Hematopoietic multipotent progenitor cell treated with erythropoietin and hydrocortisone succinate and interleukin-3 and kit ligand, for 15 days (in vitro differentiated cells): ENCODE results near the gene SPECC1.
"Not testable (repeated sequence)": the region's sequence is repeated elsewhere in the genome, so short reads cannot be mapped to it uniquely, and the experiment has no call there.

Experiments used
- DNase-seq: peaks from one replicate; pipeline ENCODE4 v3.0.0-alpha.2; 2015; ENCODE audit warnings: low spot score

Gene SPECC1

DNA sequence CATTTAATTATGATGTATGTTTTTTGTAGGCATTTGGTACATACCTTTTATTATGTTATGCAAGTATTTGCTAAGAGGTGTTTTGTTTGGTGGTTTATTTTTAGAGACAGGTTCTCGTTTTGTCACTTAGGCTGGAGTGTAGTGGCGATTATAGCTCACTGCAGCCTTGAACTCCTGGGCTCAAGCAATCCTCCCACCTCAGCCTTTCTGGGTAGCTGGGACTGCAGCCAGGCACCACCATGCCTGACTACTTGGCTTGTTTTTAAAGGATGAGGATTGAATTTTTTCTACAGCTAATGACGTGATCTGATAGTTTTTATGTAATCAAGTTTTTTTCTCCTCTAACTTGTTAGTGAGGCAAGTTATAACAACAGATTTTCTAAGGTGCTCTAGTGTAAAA, 199.6 kb downstream of the SPECC1 start:
- no peak for DNase-seq

DNA sequence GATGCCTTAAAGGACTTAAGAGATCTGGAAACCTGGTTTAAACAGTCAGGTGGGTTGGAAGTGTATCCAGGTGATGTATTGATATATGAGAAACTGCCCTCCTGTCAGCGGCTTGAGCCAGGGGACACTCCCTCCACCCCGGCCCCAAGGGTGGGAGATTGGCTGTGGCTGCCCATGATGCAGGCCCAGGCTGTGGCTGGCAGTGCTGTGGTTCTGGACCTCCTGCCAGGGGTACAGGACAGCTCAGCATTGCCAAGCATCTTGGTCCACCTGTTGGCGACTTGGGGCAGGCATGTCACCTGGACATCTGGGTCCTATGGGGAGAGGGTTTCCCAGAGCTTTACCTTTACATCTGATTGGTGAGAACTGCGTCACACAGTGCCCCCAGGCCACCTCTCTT, 201.0 kb downstream of the SPECC1 start:
- no peak for DNase-seq

DNA sequence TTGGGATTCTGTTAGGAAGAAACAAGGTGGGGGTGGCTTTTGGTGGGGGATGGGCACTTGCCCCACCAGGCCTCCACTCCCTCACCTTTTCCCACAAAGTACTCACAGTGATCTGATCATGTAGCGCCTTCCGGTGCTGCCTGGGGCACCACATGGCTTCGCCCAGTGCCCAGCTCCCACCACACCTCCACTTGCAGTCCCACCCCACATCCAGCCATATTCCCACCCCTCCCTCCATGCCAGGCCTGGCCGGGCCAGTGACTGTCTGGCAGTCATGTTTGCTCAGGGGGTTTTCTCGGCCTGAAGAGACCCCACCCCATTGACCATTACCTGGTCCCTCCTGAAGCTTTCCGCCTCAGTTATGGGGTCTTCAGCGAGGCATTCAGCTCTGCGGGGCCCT, 201.5 kb downstream of the SPECC1 start:
- DNase-seq, result no peak

DNA sequence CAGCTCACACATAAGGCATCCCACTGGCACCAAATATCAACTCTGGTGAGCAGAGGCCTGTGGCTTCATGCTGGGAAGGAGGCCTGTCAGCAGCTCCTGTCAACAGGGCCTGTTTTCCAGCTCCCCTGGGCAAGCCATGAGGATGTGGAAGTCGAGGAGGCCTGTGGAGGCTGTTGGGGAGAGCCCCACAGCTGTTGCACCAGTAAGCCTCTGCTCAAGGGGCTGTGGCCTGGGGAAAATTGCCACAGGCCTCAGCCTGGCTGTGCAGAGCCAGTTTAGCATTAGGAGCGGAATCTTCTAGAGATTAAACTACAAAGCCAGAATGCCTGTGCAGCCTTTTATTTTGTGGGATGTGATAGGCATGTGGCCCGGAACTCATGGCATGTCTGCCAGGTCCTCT, 202.1 kb downstream of the SPECC1 start:
- DNase-seq, result no peak

DNA sequence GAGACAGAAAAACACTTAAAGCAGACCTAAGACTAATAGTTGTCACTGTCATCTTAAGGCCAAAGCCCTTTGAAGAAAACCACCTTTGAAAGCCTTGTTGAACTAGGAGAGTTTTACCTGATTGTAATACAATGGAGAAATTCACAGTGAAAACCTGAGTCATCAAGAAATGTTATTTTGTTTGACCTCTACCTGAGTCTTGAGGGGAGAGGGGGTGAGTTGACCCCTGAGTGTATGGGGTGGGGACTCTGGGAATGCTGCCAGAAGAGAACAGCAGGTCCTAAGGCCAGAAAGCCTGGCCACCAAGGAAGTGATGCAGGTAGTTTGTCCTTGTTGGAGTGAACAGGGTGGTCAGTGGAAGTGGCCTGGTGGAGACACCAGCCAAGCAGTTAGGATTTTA, 204.3 kb downstream of the SPECC1 start:
- no peak for DNase-seq

DNA sequence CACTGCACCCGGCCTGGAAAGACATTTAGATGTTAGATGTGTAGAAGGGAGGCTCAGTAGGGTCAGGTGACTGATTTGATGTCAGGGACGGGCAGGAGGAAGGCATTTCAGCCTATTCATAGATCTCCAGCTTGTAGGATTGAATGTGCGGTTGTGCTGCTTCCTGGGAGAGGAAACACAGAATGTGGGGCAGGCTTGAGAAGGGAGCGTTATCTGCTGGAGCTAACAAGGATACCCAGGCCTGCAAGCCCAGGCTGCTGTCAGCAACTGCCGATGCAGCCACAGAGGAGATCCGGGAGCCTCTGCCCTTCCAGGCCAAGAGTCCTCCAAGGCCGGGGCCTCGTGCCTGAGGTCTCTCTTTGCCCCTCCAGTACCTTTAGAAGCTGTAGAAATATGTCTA, 205.6 kb downstream of the SPECC1 start:
- no peak for DNase-seq

DNA sequence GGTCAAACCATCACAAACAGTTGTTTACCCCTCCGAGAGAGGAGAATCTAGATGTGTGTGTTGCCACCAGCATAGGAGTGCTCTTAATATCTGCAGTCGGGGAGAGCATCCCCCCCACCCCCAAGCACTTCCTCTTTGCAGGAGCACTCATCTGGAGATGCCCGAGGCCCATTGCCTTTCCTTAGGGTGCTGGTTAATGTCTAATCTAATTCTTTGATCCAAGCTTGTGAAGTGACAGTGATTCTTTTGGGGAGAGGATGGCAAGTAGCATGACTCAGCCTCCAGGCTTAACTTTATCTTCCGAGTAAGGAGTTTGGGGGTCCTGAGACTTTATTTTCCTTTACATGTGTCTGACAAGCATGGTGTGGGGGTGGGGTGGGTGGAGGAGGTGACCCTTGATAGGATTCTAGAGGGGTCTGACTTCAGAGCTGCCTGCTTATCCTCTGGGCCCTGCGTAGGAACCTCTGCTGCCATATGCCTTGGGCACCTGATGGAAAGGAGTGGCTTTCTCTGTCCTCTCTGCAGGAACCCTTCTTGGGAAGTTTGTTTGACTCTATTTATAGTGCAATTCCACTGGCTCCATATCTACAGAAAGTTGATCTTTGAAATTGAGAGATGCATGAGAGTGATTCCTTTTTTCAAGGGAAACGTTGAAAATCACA, 207.1 kb downstream of the SPECC1 start:
- no peak for DNase-seq

DNA sequence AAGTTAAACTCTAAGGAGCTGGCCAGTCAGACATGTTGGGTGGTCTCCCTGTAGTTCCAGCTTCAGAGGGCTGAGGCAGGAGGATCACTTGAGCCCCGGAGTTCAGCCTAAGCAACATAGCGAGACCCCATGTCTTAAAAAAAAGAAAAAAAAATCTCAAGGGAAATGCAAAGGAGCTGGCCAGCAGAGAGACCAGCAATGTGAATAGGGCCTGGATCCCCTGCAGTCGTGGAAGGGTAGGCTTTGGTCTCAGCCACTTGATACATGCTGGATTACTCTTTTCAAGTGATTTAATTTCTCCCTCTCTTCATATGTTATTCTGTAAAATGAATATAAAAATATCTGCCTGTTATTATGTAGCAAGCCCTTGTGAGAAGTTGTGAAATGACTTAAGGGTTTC, 207.7 kb downstream of the SPECC1 start:
- DNase-seq, result no peak

DNA sequence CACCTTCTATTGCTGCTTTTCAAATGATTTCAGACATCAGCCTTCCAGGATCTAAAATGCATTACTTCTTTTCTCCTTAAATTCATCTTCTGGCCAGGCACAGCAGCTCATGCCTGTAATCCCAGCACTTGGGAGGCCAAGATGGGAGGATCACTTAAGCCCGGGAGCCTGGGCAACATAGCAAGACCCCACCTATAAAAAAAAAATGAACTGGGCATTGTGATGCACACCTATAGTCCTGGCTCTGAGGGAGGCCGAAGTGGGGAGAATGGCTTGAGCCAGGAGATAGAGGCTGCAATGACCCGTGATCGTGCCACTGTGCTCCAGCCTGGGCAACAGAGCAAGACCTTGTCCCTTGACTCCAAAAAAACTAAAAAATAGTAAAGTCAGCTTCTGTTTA, 208.5 kb downstream of the SPECC1 start:
- no peak for DNase-seq

DNA sequence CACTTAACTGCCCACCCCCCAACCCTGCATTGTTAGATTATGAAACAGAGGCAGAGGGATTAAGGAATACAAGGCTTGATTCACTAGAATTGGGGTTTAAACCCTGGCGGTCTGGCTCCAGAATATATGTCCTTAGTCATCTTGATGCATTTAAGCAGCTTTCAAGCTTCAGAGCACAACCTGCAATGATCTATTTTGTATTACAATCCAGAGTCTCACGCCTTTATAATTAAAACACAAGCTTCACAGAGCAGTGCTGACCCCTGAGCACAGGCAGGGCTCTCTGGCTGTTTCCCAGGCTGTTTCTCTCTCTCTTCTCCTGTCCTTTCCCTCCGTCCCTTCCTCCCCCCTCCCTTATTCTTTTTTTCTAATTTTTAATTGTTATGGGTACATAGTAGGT, 209.1 kb downstream of the SPECC1 start:
- DNase-seq, result no peak

DNA sequence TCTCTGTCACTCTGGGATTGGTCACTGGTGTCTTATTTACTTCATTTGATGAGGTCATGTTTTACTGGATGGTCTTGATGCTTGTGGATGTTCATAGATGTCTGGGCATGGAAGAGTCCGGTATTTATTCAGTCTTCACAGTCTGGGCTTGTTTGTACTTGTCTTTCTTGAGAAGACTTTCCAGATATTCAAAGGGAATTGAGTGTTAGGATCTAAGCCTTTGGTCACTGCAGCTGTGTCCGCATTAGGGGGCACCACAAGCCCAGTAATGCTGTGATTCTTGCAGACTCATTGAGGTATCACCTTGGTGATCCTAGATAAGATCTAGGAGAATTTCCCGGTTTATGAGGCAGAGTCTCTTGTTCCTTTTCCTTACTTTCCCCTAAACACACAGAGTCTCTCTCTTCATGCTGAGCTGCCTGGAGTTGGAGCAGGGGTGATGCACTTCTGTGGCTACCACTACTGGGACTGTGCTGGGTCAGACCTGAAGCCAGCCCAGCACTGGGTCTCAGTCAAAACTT, 214.7 kb downstream of the SPECC1 start:
- no peak for DNase-seq

DNA sequence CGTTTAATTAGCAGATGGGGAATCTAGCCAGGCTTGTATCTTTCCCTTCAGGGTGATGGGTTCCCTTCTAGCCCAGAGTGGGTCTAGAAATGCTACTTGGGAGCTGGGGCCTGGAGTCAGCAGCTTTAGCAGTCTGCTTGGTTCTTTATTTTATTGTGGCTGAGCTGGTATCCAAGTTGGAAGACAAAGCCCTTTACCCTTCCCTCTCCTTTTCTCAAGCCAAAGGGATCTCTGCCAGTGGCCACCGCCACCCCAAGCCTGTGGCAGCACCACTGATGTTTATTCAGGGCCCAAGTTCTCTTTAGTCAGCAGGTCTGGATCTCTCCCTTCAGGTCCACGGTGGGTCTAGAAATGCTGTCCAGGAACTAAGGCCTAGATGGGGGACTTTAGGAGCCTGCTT, 215.2 kb downstream of the SPECC1 start:
- no peak for DNase-seq

DNA sequence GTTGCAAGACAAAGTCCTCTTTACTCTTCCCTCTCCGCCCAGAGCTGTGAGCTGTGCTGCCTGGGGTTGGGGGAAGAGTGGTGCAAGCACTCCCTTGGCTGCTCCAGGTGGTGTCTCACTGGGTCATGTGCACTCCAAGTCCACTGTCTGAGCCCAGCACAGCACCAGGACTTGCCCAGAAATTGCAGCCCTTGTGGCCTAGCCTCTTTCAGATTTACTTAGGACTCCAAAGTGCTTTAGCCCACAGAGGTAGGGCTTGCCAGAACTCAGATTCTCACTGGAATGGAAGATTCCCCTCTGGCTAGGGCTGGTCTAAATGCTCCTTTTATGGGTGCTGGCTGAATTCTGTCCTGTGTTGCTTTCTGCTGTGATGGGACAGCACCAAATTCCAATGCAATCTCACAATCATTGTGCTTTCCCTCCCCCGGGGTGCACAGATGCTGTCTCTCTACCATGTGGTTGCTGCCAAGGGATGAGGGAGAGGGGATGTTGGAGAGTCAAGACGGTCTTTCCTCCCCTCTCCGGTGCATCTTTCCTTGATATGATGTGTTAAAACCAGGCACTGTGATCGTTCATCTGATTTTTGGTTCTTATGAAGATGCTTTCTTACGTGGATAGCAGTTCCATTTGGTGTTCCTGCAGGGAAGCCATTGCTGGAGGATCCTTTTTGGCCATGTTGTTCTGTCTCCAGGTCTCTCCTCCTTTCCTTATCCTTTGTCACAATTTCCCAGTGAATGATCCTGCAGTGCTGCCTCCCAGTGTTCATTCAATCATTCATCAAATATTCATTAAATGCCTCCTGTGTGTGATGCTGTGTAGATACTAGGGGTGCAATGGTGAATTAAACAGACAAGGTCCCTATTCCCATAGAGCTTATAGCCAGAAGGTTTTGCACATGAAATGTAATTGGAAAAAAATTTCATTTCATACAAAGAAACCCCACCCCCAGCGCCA, 216.3 kb downstream of the SPECC1 start:
- DNase-seq, result no peak

DNA sequence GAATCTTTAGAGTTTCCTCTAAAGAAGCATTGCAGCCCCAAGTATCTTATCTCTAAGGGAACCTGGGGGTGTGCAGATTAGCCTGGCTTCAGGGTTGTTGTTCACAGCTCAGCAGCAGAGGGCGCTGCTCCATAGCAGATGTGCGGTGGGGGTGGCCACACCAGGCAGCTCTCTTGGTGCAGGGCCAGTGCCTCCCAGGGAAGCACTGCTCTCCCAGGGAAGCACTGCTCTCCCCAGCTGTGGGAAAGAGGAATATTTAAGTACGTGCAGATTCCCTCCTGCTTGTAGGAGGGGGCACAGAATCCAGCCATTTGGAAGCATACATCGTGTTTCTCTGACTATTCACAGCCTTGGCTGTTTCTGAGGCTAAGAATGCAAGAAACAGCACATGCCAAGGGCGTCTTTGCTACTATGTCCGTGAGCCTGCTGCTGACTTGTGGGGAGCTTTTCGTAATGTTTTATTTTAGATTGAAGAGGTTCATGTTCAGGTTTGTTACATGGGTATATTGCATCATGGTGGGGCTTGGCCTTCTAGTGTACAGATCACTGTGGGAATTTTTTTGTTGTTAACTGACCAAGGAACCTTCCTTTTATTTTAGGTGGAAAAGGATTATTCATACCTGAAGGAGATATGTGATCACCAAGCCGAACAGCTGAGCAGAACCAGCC, 217.8 kb downstream of the SPECC1 start:
- peak; percentile 81 for DNase-seq

DNA sequence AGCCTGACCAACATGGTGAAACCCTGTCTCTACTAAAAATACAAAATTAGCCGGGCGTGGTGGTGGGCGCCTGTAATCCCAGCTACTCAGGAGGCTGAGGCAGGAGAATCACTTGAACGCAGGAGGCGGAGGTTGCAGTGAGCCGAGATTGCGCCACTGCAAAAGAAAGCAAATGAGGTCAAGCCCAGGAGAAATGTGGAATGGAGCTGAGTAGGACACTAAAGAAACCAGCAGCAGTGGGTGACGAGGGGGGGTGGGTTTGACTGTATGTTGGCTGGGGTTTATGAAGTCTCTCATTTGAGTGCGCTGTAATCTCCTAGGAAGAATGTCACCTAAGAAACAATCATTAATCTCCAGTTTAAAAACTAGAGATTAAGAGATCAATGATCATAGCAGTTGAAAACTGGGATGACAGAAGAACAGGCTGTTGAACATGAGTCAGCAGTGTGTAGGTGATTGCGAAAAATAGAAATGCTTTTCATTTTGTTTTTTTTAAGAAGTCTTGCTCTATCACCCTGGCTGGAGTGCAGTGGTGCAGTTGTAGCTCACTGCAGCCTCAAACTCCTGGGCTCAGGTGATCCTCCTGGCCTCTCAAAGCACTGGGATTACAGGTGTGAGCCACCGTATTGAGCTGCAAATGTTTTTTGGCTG, 218.7 kb downstream of the SPECC1 start:
- not testable (repeated sequence) for DNase-seq

DNA sequence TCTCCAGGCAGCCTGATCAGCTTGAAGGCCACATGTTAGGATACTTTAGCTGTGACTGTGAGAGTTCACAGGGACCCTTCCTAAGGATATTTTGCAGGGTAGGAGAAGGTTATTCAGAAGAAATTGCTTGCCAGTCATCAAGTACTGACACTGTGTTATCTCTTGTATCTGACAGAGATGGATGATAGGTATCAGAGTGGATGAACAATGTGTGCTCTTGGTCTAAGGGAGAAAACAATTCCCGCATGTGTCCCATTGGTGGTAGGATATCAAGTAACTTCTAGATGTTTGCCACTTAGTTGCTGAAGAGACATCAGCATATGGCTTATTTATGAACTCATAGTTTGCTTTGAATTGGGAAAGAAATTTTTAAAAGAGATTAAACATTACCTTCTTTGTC, 219.3 kb downstream of the SPECC1 start:
- no peak for DNase-seq

DNA sequence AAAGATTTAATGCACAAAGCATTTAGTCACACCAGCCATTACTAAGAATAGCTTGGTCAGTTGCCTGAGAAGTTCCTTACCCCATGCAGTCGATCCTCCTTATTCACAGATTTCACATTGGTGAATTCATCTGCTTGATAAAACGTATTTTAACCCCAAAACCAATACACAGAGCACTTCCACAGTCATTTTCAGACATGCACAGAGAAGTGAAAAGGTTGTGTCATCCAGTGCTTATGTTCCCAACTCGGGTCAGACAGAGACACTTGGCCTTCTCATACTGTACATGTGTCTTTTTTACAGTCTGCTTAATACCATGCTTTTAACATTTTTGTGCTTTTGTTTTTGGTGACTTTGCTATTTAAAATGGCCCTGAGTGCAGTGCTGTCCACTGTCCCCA, 219.7 kb downstream of the SPECC1 start:
- DNase-seq, result no peak

DNA sequence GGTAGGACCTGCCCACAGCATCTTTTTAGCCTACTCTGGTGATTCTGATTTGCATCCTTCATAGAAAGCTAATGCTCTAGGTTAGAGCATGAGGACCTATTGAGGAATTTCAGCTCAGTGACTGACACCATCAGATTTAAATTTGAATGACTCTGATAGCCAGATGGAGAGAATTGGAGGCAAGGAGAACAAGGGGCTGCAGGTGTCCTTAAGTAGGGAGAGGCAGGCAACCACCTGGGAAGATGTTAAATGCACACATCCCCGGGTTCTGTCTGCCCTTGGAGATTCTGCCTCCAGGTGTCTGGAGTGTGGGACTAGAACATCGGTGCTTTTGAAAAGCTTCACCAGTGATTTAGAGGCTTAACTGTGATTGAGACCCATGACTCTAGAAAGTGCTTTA, 221.8 kb downstream of the SPECC1 start:
- no peak for DNase-seq

DNA sequence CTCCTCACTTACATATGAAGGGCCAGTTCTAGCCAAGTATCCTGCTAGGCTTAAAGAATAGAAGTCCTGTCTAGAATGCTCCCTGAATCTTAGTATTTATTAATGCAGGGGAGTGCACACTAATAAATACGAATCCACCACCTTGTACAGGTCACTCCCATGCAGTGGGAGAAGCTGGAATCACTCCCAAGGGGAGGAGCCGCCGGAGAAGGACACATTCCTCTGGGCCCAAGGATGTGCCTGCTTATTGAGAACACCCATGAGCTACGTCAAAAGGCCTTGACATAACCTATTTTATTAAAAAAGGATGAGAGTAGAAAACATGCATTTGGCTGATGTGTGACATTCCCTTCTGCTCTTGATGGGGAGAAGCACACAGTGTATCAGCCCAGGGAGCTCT, 223.5 kb downstream of the SPECC1 start:
- DNase-seq, result no peak

DNA sequence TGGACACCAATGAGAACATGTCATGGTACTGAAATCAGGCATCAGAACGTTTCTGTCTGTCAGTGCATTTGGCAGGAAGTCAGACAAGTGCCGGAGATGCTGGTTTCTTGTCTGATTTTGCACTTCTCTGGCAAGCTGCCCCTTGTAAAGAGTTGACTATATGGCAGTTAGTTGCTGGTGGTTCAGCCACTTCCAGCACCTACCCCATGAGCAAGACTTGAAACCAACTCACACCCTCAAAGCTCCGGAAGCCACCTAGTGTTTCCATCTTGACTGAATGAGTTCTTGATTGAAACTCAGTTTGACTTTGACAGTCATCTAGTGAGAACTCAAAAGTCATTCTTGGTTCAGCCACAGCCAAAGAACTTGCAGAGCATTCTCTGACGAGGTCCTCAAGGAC, 225.1 kb downstream of the SPECC1 start:
- DNase-seq, result no peak

DNA sequence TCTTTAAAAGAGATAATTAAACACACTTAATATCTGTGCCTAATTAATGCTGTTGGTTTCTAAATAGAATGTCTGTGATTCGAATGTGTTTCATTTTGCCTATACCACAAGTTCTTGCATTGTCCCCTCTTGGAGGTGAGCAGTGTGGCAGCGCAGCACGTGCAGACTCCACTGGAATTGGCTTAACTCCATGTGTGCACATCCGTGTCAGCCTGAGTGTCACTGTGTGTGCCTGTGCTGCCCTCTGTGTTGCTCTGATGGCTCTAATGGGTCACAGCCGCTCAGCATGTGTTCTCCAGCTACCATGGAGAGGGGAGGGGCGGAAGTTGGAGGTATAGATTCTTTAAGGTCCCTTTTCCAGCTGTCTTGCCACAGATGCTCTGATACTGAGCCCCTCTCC, 226.6 kb downstream of the SPECC1 start:
- DNase-seq, result no peak

DNA sequence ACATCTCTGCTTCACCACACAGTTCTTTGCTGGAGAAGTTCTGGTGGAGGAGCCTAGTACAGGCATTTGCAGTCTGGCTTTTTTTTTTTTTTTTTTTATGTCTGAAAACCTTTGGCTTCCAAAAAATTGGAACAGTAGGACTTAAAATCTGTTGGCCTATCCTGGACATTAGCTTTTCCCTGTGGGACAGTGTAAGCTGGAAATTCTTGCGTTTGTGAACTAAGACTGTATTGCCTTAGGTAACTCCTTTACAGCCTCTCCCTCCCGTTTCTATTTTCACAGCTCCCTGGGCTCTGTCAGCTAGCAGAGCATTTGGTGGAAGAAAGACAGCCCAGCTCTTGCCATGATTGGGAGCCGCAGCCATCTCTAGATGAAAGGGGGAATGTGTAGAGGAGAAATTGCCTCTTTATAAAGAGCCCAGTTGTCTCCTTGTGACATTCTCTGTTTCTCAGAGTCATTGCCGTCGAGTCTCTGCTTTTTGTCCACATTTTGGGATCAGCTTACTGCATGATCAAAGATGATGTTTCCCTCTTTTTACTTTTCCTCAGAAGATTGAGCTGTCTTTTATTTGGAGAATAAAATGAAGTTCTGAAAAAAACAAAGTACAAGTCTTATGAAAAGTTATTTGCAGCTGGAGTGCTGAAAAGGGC, 227.5 kb downstream of the SPECC1 start:
- no peak for DNase-seq
